Measurements from ENCODE around the gene NADSYN1.
"Not testable (repeated sequence)": the region's sequence is repeated elsewhere in the genome, so short reads cannot be mapped to it uniquely, and the experiment has no call there.

NADSYN1 gene

DNA sequence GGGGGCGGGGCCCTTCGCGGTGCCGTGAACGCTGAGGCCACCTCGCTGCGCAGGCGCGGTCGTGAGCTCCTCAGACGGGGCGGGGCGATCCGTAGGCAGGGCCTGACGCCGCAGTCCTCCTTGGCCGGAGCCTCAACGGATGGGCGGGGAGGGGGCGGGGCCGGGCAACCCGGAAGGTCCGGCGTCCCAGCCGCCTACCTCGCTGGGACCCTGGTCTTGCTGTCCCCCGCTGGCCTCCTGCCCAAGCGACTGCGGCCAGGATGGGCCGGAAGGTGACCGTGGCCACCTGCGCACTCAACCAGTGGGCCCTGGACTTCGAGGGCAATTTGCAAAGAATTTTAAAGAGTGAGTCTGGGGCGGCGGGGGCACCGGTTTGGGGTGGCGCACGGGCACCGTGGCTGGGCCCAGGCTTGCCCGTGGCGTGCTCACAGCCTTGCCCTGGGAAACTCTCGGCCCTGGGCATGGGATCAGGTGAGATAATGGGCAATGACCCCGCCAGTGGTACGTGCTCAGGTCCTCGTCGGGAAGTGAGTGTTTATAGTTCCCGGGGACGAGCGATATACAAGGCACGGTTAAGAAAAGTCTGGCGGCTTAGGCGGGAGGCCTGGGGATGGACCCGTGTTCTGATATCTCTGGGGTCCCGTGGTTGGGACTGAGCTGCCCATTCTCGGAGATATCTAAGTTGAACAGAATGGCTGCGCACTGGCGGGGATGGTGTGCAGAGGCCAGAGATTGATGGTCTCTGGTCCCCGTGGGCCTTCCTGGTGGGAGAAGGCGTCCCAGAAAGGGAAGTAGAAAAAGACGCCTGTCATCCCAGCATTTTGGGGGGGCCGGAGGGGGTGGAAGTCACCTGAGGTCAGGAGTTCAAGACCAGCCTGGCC is at the start of gene NADSYN1:
TSS of gene NADSYN1 (plus strand) at position 167 of the 881 bp plus-strand sequence. CDS start at position 261, 94 bp downstream.
- DNase-seq = peak; percentile 100

GRCh38 chr11:71404209-71404608 is 48.8 kb upstream of the NADSYN1 start:
- no peak for DNase-seq

GRCh38 chr11:71406681-71407080 is 46.3 kb upstream of the NADSYN1 start:
- DNase-seq = no peak

DNA sequence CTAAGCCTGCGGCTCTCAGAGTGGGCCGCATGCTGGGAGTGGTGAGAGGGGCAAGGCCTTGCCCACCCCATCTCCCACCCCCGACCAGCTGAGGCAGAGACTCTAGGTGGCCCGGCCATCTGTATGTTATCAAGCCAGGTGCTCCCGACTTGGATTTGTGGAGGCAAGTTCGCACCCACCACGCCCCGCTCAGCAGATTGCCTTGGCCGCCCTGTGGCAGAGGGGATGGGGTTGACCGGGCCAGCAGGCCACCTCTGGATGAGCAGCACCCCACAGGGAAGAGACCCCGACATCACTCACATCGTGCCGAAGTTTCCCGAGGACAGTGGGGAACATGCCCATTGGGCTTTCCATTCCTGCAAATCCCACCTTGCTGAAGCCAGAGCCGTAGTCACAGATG is 45.6 kb upstream of the NADSYN1 start:
- DNase-seq = no peak

DNA sequence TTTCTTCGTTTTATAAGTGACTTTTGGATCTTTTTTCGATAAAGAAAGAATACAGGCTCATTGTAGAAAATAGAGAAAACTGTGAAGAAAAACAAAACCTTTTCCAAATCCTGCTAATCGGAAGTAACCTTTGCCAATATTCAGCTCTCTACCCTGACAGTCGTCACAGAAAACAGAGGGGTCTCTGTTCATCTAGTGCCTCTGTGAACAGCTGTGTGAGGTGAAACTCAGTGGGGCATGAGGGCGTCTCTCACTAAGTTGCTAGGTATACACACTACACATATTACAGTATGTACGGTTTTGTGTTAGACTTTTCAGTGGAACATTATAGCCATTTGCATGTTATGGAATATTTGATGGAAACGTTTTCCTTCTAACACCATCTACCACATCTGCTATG is 44.2 kb upstream of the NADSYN1 start:
- no peak for DNase-seq

DNA sequence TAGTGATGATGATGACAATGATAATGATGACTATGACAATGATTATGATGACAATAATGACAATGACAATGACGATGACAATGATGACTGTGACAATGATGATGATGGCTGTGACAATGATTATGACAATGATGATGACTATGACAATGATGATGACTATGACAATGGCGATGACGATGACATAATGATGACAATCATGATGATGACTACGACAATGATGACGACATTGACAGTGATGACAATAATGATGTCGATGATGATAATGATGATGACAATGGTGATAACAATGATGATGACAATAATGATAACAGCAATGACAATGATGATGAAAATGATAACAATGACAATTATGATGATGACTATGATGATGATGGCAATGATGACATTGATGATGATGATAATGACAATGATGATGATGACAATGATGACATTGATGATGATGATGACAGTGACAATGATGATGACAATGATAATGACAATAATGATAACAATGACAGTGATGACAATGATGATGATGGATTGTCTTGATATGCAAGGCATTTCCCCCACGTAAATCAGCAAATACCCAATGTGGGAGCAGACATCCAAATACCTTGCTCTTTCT is 42.5 kb upstream of the NADSYN1 start:
- no peak for DNase-seq

GRCh38 chr11:71414645-71415044 is 38.4 kb upstream of the NADSYN1 start:
- DNase-seq = no peak

DNA sequence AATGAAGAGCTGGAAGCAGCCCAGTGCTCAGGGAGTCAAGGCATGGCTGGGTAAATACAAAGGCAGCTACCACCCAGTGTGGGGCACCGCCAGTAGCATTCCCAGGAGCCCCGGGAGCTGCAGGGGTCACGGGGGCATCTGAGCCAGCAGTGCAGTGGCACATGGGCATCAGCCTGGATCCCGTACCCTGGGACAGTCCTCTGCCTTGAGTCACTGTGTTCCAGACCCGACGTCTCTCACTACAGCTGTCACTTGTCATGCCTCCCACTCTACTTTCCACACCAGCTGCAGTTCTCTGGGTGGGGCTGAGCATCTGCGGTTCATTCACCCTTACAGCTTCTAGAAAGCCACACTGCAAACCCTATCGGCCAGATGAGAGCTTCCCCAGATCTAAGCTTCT is 34.4 kb upstream of the NADSYN1 start:
- DNase-seq = no peak

DNA sequence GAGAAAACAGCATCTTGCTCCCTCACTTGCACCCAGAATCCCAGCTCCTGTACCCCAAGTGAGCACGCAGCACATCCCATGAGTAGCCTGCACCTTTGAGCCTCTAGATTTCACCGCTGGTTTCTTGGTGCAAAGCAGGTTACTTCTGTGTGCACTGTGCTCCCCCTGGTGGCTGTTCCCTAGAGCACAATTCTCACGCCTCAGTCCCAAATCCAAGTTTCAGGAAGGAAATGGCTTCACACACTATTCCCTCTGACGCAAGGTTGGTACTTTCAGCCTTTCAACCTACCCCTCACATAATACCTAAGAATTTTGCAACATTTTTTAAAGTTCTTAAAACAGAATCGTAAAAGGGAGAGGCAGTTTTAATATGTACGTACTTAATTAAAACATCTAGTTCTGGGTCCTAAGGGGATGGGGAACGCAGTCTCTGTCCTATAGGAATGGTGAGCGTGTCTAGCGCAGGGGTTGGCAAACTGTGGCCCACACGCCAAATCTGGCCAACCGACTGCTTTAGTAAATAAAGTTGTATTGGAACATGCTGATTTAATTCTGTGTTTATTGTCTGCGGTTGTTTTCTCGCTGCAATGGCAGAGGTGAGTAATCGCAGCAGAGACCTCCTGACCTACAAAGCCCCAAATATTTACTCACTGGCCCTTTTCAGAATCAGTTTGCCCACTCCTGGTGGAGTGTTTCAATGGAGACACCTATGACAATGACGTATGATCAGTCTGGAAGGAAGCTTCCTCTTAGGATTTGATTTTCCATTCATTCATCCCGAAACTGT is 32.4 kb upstream of the NADSYN1 start:
- peak; percentile 76 for DNase-seq

GRCh38 chr11:71421392-71421950 is 31.5 kb upstream of the NADSYN1 start:
- DNase-seq = no peak

DNA sequence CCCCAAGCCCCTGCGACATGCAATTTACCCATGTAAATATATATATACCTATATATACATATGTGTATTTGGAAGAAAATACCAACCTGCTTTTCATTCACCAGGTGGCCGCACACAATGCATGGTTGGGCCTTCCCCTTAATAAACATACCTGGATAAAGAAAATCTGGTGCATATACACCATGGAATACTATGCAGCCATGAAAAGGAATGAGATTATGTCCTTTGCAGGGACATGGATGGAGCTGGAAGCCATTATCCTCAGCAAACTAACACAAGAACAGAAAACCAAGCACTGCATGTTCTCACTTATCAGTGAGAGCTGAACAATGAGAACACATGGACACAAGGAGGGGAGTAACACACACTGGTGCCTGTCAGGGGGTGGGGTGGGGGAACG is 30.7 kb upstream of the NADSYN1 start:
- not testable (repeated sequence) for DNase-seq

- no peak for DNase-seq
Observed at GRCh38 chr11:71423181-71423790, 29.7 kb upstream of the NADSYN1 start.

DNA sequence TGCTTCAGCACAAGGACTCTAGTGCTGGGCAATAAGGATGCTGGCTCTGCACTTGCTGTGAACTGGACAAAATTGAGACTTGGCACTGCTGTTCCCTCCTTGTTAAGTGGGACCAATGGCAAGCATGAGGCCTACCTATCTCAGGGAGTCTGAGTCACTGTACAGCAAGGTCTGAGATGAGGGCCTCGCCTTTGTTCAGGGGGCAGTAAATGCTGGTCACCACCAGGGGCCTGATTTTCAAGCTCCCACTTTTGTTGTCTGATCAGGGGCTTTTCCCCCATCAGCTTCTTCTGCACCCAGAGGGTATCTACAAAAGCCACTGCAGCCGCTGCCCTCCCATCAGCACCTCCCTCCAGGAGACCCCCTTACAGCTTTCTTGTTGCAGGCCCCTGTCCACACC is 27.6 kb upstream of the NADSYN1 start:
- DNase-seq = no peak

GRCh38 chr11:71425860-71426259 is 27.1 kb upstream of the NADSYN1 start:
- no peak for DNase-seq

- no peak for DNase-seq
Observed at GRCh38 chr11:71426413-71426812, 26.6 kb upstream of the NADSYN1 start.

GRCh38 chr11:71428861-71429435 is 24.1 kb upstream of the NADSYN1 start:
- no peak for DNase-seq

DNA sequence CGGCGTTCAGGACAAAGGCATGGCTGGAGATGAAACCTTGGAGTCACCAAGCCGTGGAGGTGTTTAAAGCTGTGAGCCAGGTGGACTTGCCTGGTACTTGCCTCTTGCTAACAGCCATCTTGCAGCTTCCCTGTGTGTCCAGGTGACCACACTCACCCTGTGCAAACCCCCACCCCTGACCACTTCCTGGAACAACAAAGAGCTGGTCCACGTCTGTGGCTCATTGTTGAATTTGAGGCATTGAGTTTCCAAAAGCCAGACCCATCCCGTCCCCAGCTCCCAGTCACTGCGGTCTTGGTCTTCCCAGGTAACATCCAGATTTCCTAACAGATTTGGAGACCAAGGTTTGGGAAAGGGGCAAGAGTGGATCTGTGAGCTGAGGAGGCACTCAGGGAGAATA is 23.3 kb upstream of the NADSYN1 start:
- no peak for DNase-seq

- DNase-seq = no peak
Observed at GRCh38 chr11:71430166-71430565, 22.8 kb upstream of the NADSYN1 start.

DNA sequence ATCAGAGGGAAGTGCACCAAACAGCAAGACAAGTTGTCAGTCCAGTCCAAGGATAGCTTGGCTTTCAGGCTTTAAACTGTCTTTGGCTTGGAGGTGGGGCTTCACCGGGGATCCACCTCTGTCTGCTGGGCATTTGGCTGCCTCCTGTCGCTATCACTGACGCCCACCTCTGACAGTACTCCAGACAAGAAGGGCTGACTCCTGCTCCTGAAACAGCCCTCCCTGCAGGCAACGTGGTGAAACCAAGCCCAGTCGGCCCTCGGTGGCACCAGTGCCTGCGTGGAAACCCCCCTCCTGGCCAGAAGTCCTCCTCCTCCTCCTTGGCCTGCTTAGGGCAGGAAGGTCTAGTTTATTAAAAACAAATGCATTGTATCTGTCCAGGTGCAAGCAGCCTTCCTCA is 21.7 kb upstream of the NADSYN1 start:
- no peak for DNase-seq

GRCh38 chr11:71432761-71433647 is 20.0 kb upstream of the NADSYN1 start:
- peak; percentile 85 for DNase-seq
